Muscle layer of colon (tissue), 2 donors: Measurements from ENCODE around the gene SELENOF.
A peak's percentile ranks its signal among the peaks of the same experiment; 100 is the strongest.
"Not testable (repeated sequence)": the region's sequence is repeated elsewhere in the genome, so short reads cannot be mapped to it uniquely, and the experiment has no call there.

ENCODE experiments used
- H3K27ac ChIP-seq: one replicate; pipeline ENCODE4 v1.7.0; 2013; ENCODE audit warnings: low read depth, mild to moderate bottlenecking, low read length, moderate library complexity
- H3K27me3 ChIP-seq, 2 donors: one replicate each; pipeline ENCODE4 v1.7.0; 2013; ENCODE audit warnings: low read length in 2 of 2, mild to moderate bottlenecking in 2 of 2; ENCODE audit not compliant: insufficient read depth in 2 of 2, control insufficient read depth in 1 of 2
- H3K36me3 ChIP-seq: one replicate; pipeline ENCODE4 v1.7.0; 2013; ENCODE audit warnings: mild to moderate bottlenecking, low read length; ENCODE audit not compliant: insufficient read depth
- H3K4me1 ChIP-seq: one replicate; pipeline ENCODE4 v1.7.0; 2013; ENCODE audit warnings: mild to moderate bottlenecking, low read length; ENCODE audit not compliant: insufficient read depth
- H3K4me3 ChIP-seq, 2 donors: one replicate each; pipeline ENCODE4 v1.7.0; 2013; ENCODE audit warnings: low read length in 2 of 2, low read depth in 1 of 2, mild to moderate bottlenecking in 1 of 2, moderate library complexity in 1 of 2
- H3K9ac ChIP-seq: one replicate; pipeline ENCODE4 v1.7.0; 2013; ENCODE audit warnings: low read length
- H3K9me3 ChIP-seq: one replicate; pipeline ENCODE4 v1.7.0; 2013; ENCODE audit warnings: mild to moderate bottlenecking, low read length
- donor health status: abdominal sarcoma.
- donor health status: Adenocarcinoma of cecum.

The SELENOF gene

DNA sequence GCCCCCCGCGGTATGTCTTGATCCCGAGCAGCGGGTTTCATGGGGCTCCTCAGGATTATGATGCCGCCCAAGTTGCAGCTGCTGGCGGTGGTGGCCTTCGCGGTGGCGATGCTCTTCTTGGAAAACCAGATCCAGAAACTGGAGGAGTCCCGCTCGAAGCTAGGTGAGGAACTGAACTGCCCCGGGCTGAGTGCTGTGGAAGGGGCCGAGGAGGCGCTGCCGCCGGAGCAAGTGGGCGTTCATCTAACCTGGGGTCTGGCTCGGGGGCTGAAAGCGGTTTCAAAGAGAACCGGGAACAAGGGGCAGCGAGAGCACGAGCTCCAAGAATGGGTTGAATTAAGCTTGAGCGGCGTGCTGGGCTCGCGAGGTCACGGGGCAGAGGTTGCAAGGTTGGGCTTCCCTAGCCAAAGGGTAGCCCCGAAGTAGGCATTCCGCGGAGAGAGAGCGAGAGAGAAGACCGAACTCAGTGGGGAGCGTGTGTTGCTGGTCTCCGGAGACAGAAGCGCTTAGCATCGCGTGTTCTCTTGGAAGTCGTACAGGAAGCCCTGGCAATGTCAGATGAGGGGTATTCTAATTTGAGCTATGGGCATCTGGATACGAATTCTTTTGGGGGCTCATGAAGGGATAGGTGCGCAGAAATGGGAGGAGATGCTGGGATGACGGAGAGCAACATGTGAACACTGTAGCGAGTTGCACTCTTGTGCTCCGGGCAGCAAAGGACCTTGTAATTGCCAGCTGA is 1.2 kb upstream of the SELENOF start:
- no peaks in the 10 kb centered on the region for H3K27me3 ChIP-seq
- H3K36me3 ChIP-seq: no peaks in the 10 kb centered on the region
- no peaks in the 10 kb centered on the region for H3K9me3 ChIP-seq
- H3K4me1 ChIP-seq: peaks cover 23% of the 10 kb centered on the region
- H3K9ac ChIP-seq: peak overlapping the region; percentile 85
- H3K27ac ChIP-seq: peak overlapping the region; percentile 71
- H3K4me3 ChIP-seq: peak overlapping the region; percentile 75 to 99

GRCh38 chr1:86914601-86914997 is 673 bp upstream of the SELENOF start, which contains the start of gene HS2ST1:
TSS of gene HS2ST1 (plus strand) at chr1:86914635.
- Histone ChIP-seq H3K9ac (peak within 1 kb of the TSS; percentile 93), H3K27ac (peak within 1 kb of the TSS; percentile 98), H3K4me3 (peak within 1 kb of the TSS; percentile 75 to 100), H3K9me3 (no peaks in the 10 kb centered on the region), H3K4me1 (peaks cover 23% of the 10 kb centered on the region), H3K36me3 (no peaks in the 10 kb centered on the region), H3K27me3 (no peaks in the 10 kb centered on the region)

GRCh38 chr1:86913399-86913895 is 479 bp downstream of the SELENOF start:
- no peaks in the 10 kb centered on the region for H3K27me3 ChIP-seq
- H3K9ac ChIP-seq: peak overlapping the region; percentile 93
- H3K4me3 ChIP-seq: peak overlapping the region; percentile 70 to 100
- no peaks in the 10 kb centered on the region for H3K36me3 ChIP-seq
- no peaks in the 10 kb centered on the region for H3K9me3 ChIP-seq
- H3K27ac ChIP-seq: peak overlapping the region; percentile 98
- H3K4me1 ChIP-seq: peaks cover 23% of the 10 kb centered on the region

DNA sequence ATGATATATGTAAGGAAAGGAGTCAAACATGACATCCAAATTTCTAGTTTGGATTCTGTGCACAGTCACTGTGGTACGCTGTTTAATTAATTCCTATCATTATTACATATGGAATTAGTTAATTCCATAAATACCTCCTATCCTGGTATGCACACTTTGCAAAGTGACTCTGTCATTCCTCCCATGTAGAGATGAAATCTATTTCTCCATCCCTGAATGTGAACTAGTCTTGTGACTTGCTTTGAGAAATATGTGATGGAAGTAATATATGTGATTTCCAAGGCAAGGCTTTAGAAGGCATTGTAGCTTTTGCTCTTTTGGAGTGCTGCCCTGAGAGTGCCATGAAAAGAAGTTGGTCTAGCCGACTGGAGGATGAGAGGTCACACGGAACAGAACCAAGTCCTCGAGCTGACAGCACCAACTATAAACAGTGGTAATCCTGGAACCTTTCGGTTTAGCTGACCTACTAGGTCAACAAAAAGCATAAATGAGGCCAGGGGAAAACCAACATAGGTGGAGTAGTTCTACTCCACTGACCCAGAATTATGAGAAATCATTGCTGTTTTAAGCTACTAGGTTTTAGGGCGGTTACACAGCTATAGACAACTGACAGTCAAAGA is 1.5 kb downstream of the SELENOF start:
- Histone ChIP-seq H3K27ac (no peak overlapping the region), H3K36me3 (no peaks in the 10 kb centered on the region), H3K4me1 (peaks cover 23% of the 10 kb centered on the region), H3K27me3 (no peaks in the 10 kb centered on the region), H3K9ac (peak overlapping the region; percentile 93), H3K4me3 (peak overlapping the region; percentile 70 to 100), H3K9me3 (no peaks in the 10 kb centered on the region)

- H3K4me1 ChIP-seq: peaks cover 4% of the 10 kb centered on the region
- no peak overlapping the region for H3K9ac ChIP-seq
- H3K36me3 ChIP-seq: peaks cover 8% of the 10 kb centered on the region
- H3K9me3 ChIP-seq: no peaks in the 10 kb centered on the region
- H3K4me3 ChIP-seq: no peak overlapping the region
- H3K27ac ChIP-seq: no peak overlapping the region
- H3K27me3 ChIP-seq: no peaks in the 10 kb centered on the region
Observed at GRCh38 chr1:86906419-86906818, 7.5 kb downstream of the SELENOF start.

DNA sequence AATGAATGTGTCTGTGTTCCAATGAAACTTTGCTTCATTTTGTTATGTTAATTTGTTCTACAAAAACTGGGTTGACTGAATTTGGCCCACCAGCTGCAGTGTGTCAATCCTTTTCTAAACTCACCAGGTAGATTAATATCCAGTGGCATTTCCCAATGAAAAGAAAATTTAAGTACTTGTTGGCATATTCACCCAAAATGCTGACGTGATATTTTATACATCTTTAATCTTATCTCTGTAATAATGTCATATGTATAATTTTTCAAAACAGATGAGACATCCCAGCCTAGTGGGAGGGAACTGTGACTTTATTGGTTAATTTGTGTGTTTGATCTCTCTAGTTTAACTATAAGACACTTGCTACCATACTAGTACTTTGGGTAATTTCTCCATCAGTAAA is 8.1 kb downstream of the SELENOF start:
- H3K4me3 ChIP-seq: no peak overlapping the region
- H3K9ac ChIP-seq: no peak overlapping the region
- H3K27ac ChIP-seq: no peak overlapping the region
- H3K27me3 ChIP-seq: no peaks in the 10 kb centered on the region
- no peaks in the 10 kb centered on the region for H3K9me3 ChIP-seq
- peaks cover 8% of the 10 kb centered on the region for H3K36me3 ChIP-seq
- peaks cover 4% of the 10 kb centered on the region for H3K4me1 ChIP-seq

GRCh38 chr1:86899401-86899800 is 14.5 kb downstream of the SELENOF start:
- not testable (repeated sequence) for H3K4me3 ChIP-seq, H3K36me3 ChIP-seq

DNA sequence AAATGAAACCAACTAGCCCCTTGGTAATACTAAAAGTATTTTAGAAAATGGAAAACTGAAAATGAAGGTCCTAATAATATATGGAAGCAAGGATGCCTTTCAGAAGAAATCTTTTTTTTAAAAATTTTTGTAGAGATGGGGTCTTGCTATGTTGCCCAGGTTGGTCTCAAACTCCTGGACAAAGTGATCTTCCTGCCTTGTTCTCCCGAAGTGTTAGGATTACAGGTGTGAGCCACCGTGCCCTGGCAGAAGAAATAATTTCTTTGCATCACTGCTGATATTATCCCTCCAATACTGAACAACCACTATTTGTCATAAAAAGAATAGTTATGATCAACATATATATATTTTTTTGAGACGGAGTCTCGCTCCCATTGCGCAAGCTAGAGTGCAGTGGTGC is 25.6 kb downstream of the SELENOF start:
- no peaks in the 10 kb centered on the region for H3K27me3 ChIP-seq
- H3K9ac ChIP-seq: no peak overlapping the region
- H3K36me3 ChIP-seq: no peaks in the 10 kb centered on the region
- no peaks in the 10 kb centered on the region for H3K9me3 ChIP-seq
- peaks cover 4% of the 10 kb centered on the region for H3K4me1 ChIP-seq
- H3K27ac ChIP-seq: no peak overlapping the region
- no peak overlapping the region for H3K4me3 ChIP-seq

More at GRCh38 chr1:86899401-86899800, 14.5 kb downstream of the SELENOF start:
- H3K27me3 ChIP-seq, H3K27ac ChIP-seq, H3K9ac ChIP-seq, H3K9me3 ChIP-seq, H3K4me1 ChIP-seq: not testable (repeated sequence)

- H3K4me1 ChIP-seq: peaks cover 4% of the 10 kb centered on the region
- no peaks in the 10 kb centered on the region for H3K9me3 ChIP-seq
- no peaks in the 10 kb centered on the region for H3K27me3 ChIP-seq
- no peak overlapping the region for H3K9ac ChIP-seq
- H3K36me3 ChIP-seq: no peaks in the 10 kb centered on the region
- no peak overlapping the region for H3K4me3 ChIP-seq
- H3K27ac ChIP-seq: no peak overlapping the region
Observed at GRCh38 chr1:86887479-86888162, 26.3 kb downstream of the SELENOF start.

DNA sequence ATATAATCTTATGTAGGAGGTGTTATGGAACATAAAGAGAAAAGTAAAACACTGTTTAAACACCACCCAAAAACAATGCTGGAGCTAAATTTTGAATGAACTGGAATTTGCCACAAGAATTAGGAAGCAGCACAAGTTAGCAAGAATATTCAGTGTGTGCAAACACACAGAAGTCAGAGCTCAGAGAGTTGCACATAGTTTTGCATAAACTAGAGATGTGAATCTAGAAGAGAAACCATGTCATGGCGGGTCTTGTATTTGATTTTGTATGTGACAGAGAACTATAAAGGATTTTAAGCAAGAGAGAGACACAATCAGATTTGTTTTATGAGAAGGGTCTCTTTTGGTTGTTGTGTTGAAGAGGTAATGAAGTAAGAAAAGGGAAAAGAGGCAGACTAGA is 38.2 kb downstream of the SELENOF start:
- no peaks in the 10 kb centered on the region for H3K4me1 ChIP-seq
- no peak overlapping the region for H3K4me3 ChIP-seq
- peaks cover 12% of the 10 kb centered on the region for H3K36me3 ChIP-seq
- no peak overlapping the region for H3K27ac ChIP-seq
- no peaks in the 10 kb centered on the region for H3K9me3 ChIP-seq
- no peak overlapping the region for H3K9ac ChIP-seq
- no peaks in the 10 kb centered on the region for H3K27me3 ChIP-seq

DNA sequence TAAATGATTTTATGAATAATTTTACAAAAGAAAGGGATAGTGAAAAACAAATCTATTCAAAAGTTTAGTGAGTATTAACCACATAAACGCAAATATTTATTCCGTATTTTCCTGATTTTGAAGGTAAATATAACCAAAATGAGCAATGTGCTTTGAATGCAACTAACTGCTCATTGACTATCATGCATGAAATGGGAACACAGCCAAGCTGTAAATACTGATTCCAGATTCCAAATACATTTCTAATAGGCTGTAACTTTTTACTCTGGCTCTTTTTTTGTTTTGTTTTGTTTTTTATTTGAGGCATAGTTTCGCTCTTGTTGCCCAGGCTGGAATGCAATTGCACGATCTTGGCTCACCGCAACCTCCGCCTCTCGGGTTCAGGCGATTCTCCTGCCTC is 41.8 kb downstream of the SELENOF start:
- H3K27ac ChIP-seq: no peak overlapping the region
- H3K27me3 ChIP-seq: no peaks in the 10 kb centered on the region
- no peaks in the 10 kb centered on the region for H3K4me1 ChIP-seq
- H3K36me3 ChIP-seq: peaks cover 12% of the 10 kb centered on the region
- no peak overlapping the region for H3K4me3 ChIP-seq
- H3K9me3 ChIP-seq: no peaks in the 10 kb centered on the region
- no peak overlapping the region for H3K9ac ChIP-seq
